GM19238 (cell line): Measurements from ENCODE around the gene ATL3.
A peak's percentile ranks its signal among the peaks of the same experiment; 100 is the strongest.
"Not testable (repeated sequence)": the region's sequence is repeated elsewhere in the genome, so short reads cannot be mapped to it uniquely, and the experiment has no call there.

Source experiments
- DNase-seq: peaks from one replicate; pipeline ENCODE4 v3.0.0; 2011; ENCODE audit warnings: low spot score; ENCODE audit not compliant: insufficient read length

ATL3 gene

GRCh38 chr11:63671322-63672155, at the start of gene ATL3:
Gene ATL3 (minus strand): TSS chr11:63671376. CDS start chr11:63671335, 41 bp downstream.
- DNase-seq = peak; percentile 96

GRCh38 chr11:63720611-63721010, 49.4 kb upstream of the ATL3 start:
- no peak for DNase-seq

- no peak for DNase-seq
These were observed 48.8 kb upstream of the ATL3 start for GRCh38 chr11:63719987-63720386.

GRCh38 chr11:63719001-63719400, 47.8 kb upstream of the ATL3 start:
- no peak for DNase-seq

- DNase-seq = no peak
These were observed 44.9 kb upstream of the ATL3 start for GRCh38 chr11:63716046-63716445.

GRCh38 chr11:63713766-63714165, 42.6 kb upstream of the ATL3 start:
- no peak for DNase-seq

- DNase-seq = no peak
These were observed 40.7 kb upstream of the ATL3 start for GRCh38 chr11:63711838-63712237.

- no peak for DNase-seq
These were observed 39.5 kb upstream of the ATL3 start for GRCh38 chr11:63710476-63711217.

GRCh38 chr11:63709336-63709884, 38.2 kb upstream of the ATL3 start:
- DNase-seq = no peak

GRCh38 chr11:63708764-63709163, 37.6 kb upstream of the ATL3 start:
- DNase-seq = no peak

- DNase-seq = no peak
These were observed 34.4 kb upstream of the ATL3 start for GRCh38 chr11:63705526-63705925.

- no peak for DNase-seq
These were observed 28.7 kb upstream of the ATL3 start for GRCh38 chr11:63699896-63700295.

GRCh38 chr11:63698976-63699733, 28.0 kb upstream of the ATL3 start:
- DNase-seq = no peak

- DNase-seq = no peak
These were observed 23.4 kb upstream of the ATL3 start for GRCh38 chr11:63694596-63694995.

GRCh38 chr11:63687845-63688244, 16.7 kb upstream of the ATL3 start:
- DNase-seq = no peak

- no peak for DNase-seq
These were observed 15.8 kb upstream of the ATL3 start for GRCh38 chr11:63686926-63687325.

GRCh38 chr11:63685158-63685721, 14.1 kb upstream of the ATL3 start:
- DNase-seq = not testable (repeated sequence)

GRCh38 chr11:63683133-63683991, 12.2 kb upstream of the ATL3 start:
- DNase-seq = no peak

- no peak for DNase-seq
These were observed 11.2 kb upstream of the ATL3 start for GRCh38 chr11:63682066-63683021.
